H1 (cell line): Measurements from ENCODE around the gene HDAC9. TPM values are rescaled to one million over a fixed set of nuclear protein-coding genes. Genes with fewer than 3 reads are reported as not detected.

ENCODE experiments used
- CTCF ChIA-PET: fragments of 300-600 bp; sonication (Branson Sonifier 250); formaldehyde crosslinking; loops from one replicate; lab custom pipeline; 2021; ENCODE audit not compliant: partially characterized antibody; lab: Charles Lee
- POLR2A ChIA-PET: fragments of 300-600 bp; sonication (Branson Sonifier 250); formaldehyde crosslinking; loops from one replicate; lab custom pipeline; 2021; ENCODE audit warnings: inconsistent platforms; ENCODE audit not compliant: partially characterized antibody; lab: Charles Lee
- DNase-seq, 2 experiments: peaks; one replicate each; pipeline versions ENCODE4 v3.0.0 to v3.0.0-alpha.2; 2010 to 2022; ENCODE audit warnings: low spot score in 2 of 2, low read depth in 1 of 2, mixed read lengths in 1 of 2
- FAIRE-seq: peaks from 2 replicates; lab custom pipeline; 2011; peaks lifted over from hg19 to GRCh38; lab: Jason Lieb, UNC
- H2AFZ ChIP-seq: 2 replicates; pipeline ENCODE4 v1.8.1; 2012; ENCODE audit warnings: low read length, inconsistent platforms
- H2AK5ac ChIP-seq: 2 replicates; pipeline ENCODE4 v1.6.1; 2013; ENCODE audit warnings: low read depth, low read length
- H2BK120ac ChIP-seq: replicated peaks from 2 replicates; pipeline ENCODE3; 2013; ENCODE audit warnings: low read depth, low read length, inconsistent platforms
- H2BK12ac ChIP-seq: 2 replicates; pipeline ENCODE4 v1.6.1; 2013; ENCODE audit warnings: low read depth, low read length
- H2BK15ac ChIP-seq: 2 replicates; pipeline ENCODE4 v1.6.1; 2013; ENCODE audit warnings: low read length
- H2BK20ac ChIP-seq: 2 replicates; pipeline ENCODE4 v1.6.1; 2013; ENCODE audit warnings: low read length
- H2BK5ac ChIP-seq: 2 replicates; pipeline ENCODE4 v1.6.1; 2013; ENCODE audit warnings: low read depth, low read length
- H3K14ac ChIP-seq: 2 replicates; pipeline ENCODE4 v1.6.1; 2013; ENCODE audit warnings: inconsistent platforms; ENCODE audit not compliant: insufficient read length
- H3K18ac ChIP-seq: 2 replicates; pipeline ENCODE4 v1.6.1; 2013; ENCODE audit warnings: low read length; ENCODE audit errors: extremely low read depth
- H3K23ac ChIP-seq: 2 replicates; pipeline ENCODE4 v1.6.1; 2013; ENCODE audit warnings: inconsistent platforms; ENCODE audit not compliant: insufficient read length
- H3K23me2 ChIP-seq: 2 replicates; pipeline ENCODE4 v1.6.1; 2013; ENCODE audit warnings: low read depth, low read length
- H3K27ac ChIP-seq: 2 replicates; pipeline ENCODE4 v1.6.1; 2011; ENCODE audit warnings: low read depth, low read length, inconsistent platforms
- H3K27me3 ChIP-seq, 4 experiments: replicated peaks in 1 of 4; 1 replicate in 1 of 4; 2 replicates in 3 of 4; pipeline versions ENCODE4 v1.6.1 to v1.8.1; 2011 to 2013; ENCODE audit warnings: low read length in 3 of 4, mild to moderate bottlenecking in 3 of 4, inconsistent platforms in 2 of 4, mixed read lengths in 2 of 4, moderate library complexity in 1 of 4; ENCODE audit not compliant: control insufficient read depth in 3 of 4, insufficient read depth in 3 of 4; ENCODE audit errors: extremely low read depth in 1 of 4
- H3K36me3 ChIP-seq, 4 experiments: 2 replicates each; pipeline versions ENCODE4 v1.6.1 to v1.8.1; 2011 to 2013; ENCODE audit warnings: mild to moderate bottlenecking in 4 of 4, low read length in 3 of 4, moderate library complexity in 2 of 4, control low read depth in 1 of 4, inconsistent platforms in 1 of 4; ENCODE audit not compliant: insufficient read depth in 4 of 4, control insufficient read depth in 2 of 4
- H3K4ac ChIP-seq: replicated peaks from 2 replicates; pipeline ENCODE3; 2013; ENCODE audit warnings: low read length, low read depth, mixed read lengths, inconsistent platforms; ENCODE audit not compliant: insufficient read length
- H3K4me1 ChIP-seq, 4 experiments: replicated peaks in 1 of 4; 1 replicate in 1 of 4; 2 replicates in 3 of 4; pipeline versions ENCODE4 v1.6.1 to v1.8.1; 2011 to 2013; ENCODE audit warnings: low read length in 3 of 4, inconsistent platforms in 2 of 4, mixed read lengths in 1 of 4; ENCODE audit not compliant: insufficient read depth in 4 of 4, control insufficient read depth in 3 of 4
- H3K4me2 ChIP-seq, 2 experiments: 2 replicates each; pipeline versions ENCODE4 v1.6.1 to v1.8.1; 2011 to 2013; ENCODE audit warnings: low read depth in 2 of 2, low read length in 2 of 2, control low read depth in 1 of 2, inconsistent platforms in 1 of 2, mild to moderate bottlenecking in 1 of 2; ENCODE audit not compliant: insufficient read depth in 1 of 2
- H3K4me3 ChIP-seq, 4 experiments: fragments of 200-600, 300-600 bp in 1 of 4; sonication (generic), shearing (Covaris generic), sonication (Bioruptor Twin) in 1 of 4; 2 replicates each; pipeline versions ENCODE4 v1.5.1 to v1.8.1; 2011 to 2016; ENCODE audit warnings: low read length in 4 of 4, low read depth in 3 of 4, control low read depth in 2 of 4, inconsistent platforms in 2 of 4, mild to moderate bottlenecking in 2 of 4, mixed read lengths in 1 of 4, moderate library complexity in 1 of 4; ENCODE audit not compliant: insufficient read depth in 2 of 4; ENCODE audit errors: extremely low read depth in 1 of 4
- H3K56ac ChIP-seq: replicated peaks from 2 replicates; pipeline ENCODE3; 2013; ENCODE audit warnings: low read depth, mild to moderate bottlenecking, mixed read lengths, low read length, inconsistent platforms; ENCODE audit not compliant: insufficient read length
- H3K79me1 ChIP-seq: 2 replicates; pipeline ENCODE4 v1.6.1; 2013; ENCODE audit warnings: low read depth, low read length, control low read depth
- H3K79me2 ChIP-seq, 2 experiments: 2 replicates each; pipeline versions ENCODE4 v1.6.1 to v1.8.1; 2012 to 2013; ENCODE audit warnings: low read length in 2 of 2, mild to moderate bottlenecking in 2 of 2, inconsistent platforms in 1 of 2; ENCODE audit not compliant: insufficient read depth in 2 of 2, control insufficient read depth in 1 of 2
- H3K9ac ChIP-seq, 4 experiments: replicated peaks in 1 of 4; 1 replicate in 1 of 4; 2 replicates in 3 of 4; pipeline versions ENCODE4 v1.6.1 to v1.8.1; 2011 to 2013; ENCODE audit warnings: low read depth in 3 of 4, low read length in 3 of 4, control low read depth in 2 of 4, mild to moderate bottlenecking in 2 of 4, moderate library complexity in 2 of 4, inconsistent platforms in 1 of 4; ENCODE audit errors: extremely low read depth in 1 of 4
- H3K9me3 ChIP-seq, 2 experiments: 2 replicates each; pipeline versions ENCODE4 v1.6.1 to v1.8.1; 2012 to 2013; ENCODE audit warnings: mild to moderate bottlenecking in 2 of 2, moderate library complexity in 2 of 2, control low read depth in 1 of 2, inconsistent platforms in 1 of 2, low read depth in 1 of 2, low read length in 1 of 2, mixed read lengths in 1 of 2; ENCODE audit not compliant: insufficient read depth in 2 of 2
- H4K20me1 ChIP-seq, 2 experiments: replicated peaks in 1 of 2; 2 replicates each; pipeline versions ENCODE3 to v1.8.1; 2011 to 2013; ENCODE audit warnings: inconsistent platforms in 2 of 2, low read length in 2 of 2, mild to moderate bottlenecking in 1 of 2; ENCODE audit not compliant: insufficient read depth in 2 of 2, control insufficient read depth in 1 of 2
- H4K5ac ChIP-seq: 2 replicates; pipeline ENCODE4 v1.6.1; 2013; ENCODE audit warnings: low read length, low read depth, mixed read lengths, inconsistent platforms; ENCODE audit not compliant: insufficient read length
- H4K8ac ChIP-seq: 2 replicates; pipeline ENCODE4 v1.8.0; 2013; ENCODE audit warnings: mild to moderate bottlenecking, moderate library complexity, low read length, inconsistent platforms; ENCODE audit not compliant: insufficient read depth; ENCODE audit errors: extremely low read depth
- H4K91ac ChIP-seq: replicated peaks from 2 replicates; pipeline ENCODE3; 2013; ENCODE audit warnings: low read length, mixed read lengths, inconsistent platforms; ENCODE audit not compliant: insufficient read length
- BRCA1 ChIP-seq: IDR thresholded peaks from 2 replicates; pipeline ENCODE4 v1.6.1; 2012; ENCODE audit warnings: low read depth, low read length, improper control_type of control experiment
- CREB1 ChIP-seq: IDR thresholded peaks from 2 replicates; pipeline ENCODE4 v1.6.1; 2012; ENCODE audit warnings: inconsistent platforms
- GABPA ChIP-seq: IDR thresholded peaks from 2 replicates; pipeline ENCODE4 v1.6.1; 2011; ENCODE audit warnings: mild to moderate bottlenecking, low read length, moderate library complexity, borderline replicate concordance; ENCODE audit not compliant: insufficient read depth
- HDAC2 ChIP-seq, 2 experiments: fragments of 300-600 bp in 1 of 2; sonication (generic) in 1 of 2; IDR thresholded peaks; 2 replicates each; pipeline ENCODE4 v1.6.1; 2011 to 2012; ENCODE audit warnings: low read depth in 2 of 2, low read length in 2 of 2, mild to moderate bottlenecking in 2 of 2, moderate library complexity in 2 of 2, borderline replicate concordance in 1 of 2, inconsistent platforms in 1 of 2
- JUND ChIP-seq: IDR thresholded peaks from 2 replicates; pipeline ENCODE4 v1.6.1; 2011; ENCODE audit warnings: mild to moderate bottlenecking, improper control_type of control experiment, low read length
- NANOG ChIP-seq: IDR thresholded peaks from 2 replicates; pipeline ENCODE4 v1.6.1; 2011; ENCODE audit warnings: low read length, low read depth, mild to moderate bottlenecking, inconsistent platforms; ENCODE audit not compliant: insufficient read depth, poor library complexity, severe bottlenecking
- NRF1 ChIP-seq: IDR thresholded peaks from 2 replicates; pipeline ENCODE4 v1.6.1; 2011; ENCODE audit warnings: mild to moderate bottlenecking, low read depth, low read length, improper control_type of control experiment
- POLR2A ChIP-seq, 2 experiments: IDR thresholded peaks; 1 replicate in 1 of 2; 2 replicates in 1 of 2; pipeline ENCODE4 v1.6.1; 2011; ENCODE audit warnings: low read depth in 2 of 2, low read length in 2 of 2, mild to moderate bottlenecking in 2 of 2; ENCODE audit errors: control extremely low read depth in 1 of 2
- SIN3A ChIP-seq, 2 experiments: IDR thresholded peaks in 1 of 2; conservative IDR thresholded peaks in 1 of 2; 2 replicates each; pipeline ENCODE4 v1.6.1; 2011 to 2012; ENCODE audit warnings: low read length in 2 of 2, improper control_type of control experiment in 1 of 2, low read depth in 1 of 2, mild to moderate bottlenecking in 1 of 2
- ZNF274 ChIP-seq: IDR thresholded peaks from 2 replicates; pipeline ENCODE4 v1.7.0; 2012; ENCODE audit warnings: low read length, borderline replicate concordance; ENCODE audit errors: extremely low read depth
- WGBS, 2 experiments: shearing (Covaris generic) in 1 of 2; methylation state at CpG; one replicate each; pipeline versions ENCODE4 v1.1.6 to v1.1.7; 2013 to 2015; ENCODE audit warnings: low lambda C conversion rate in 2 of 2, mixed read lengths in 2 of 2, inconsistent platforms in 1 of 2, low coverage in 1 of 2, missing lambda C conversion rate in 1 of 2; ENCODE audit not compliant: insufficient replicate concordance in 2 of 2, insufficient coverage in 1 of 2, insufficient read length in 1 of 2; ENCODE audit errors: extremely low coverage in 1 of 2, missing lambda C conversion rate in 1 of 2; 5-methylcytosine and 5-hydroxymethylcytosine counted together
- polyA plus RNA-seq, 7 experiments: library from polyadenylated mRNA; depleted of rRNA in 3 of 7; stranded (reverse) in 5 of 7; unstranded in 2 of 7; fragments of >200 nt in 5 of 7; fragments of 200-250 nt in 2 of 7; gene quantifications; 1 replicate in 5 of 7; 2 replicates in 1 of 7; 4 replicates in 1 of 7; pipeline versions ENCODE4 v1.2.1 to v1.2.3, GENCODE V29; 2011 to 2013; ENCODE audit warnings: missing spikeins in 2 of 7, mixed read lengths in 2 of 7
- total RNA-seq: library from RNA; stranded (reverse); fragmentation: NEBNext Ultra II Directional; extraction: Animal tissue kit (Norgen Biotek cat#: 25700); gene quantifications from 2 replicates; pipeline ENCODE4 v1.2.1, GENCODE V29; 2021

The HDAC9 gene
- total and polyA plus RNA-seq, 2 of the 8 experiments (the other 6 are each of a cell fraction or from before 2014, with no cell fraction given) = 9.5 to 13.1 TPM

DNA sequence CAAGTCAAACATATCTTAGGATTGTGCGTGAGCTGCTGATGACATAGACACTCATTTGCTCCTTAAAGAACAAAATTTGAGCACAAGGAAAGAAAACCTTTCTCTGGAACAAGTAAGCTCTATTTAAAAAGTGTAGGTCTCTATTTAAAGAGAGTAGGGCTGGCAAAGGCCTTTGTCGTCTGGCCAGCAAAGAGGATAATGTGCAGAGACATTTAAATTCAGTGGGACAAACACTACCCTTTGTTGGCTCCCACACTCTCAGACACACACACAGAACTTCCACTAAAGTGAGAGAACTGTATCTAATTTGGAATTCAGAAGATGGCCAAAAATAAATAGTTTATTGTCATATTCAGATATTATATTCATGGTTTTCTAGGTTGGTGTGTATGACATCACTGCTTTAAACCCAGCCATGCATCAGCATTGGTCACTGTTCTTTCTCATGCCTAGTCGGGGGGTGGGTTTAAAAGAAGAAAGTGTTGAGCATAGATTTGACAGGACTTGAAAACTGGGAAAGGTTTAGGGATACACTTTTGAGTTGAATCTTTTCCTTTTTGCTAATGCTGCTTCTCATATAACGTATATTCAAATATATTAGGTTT, 49.5 kb upstream of the HDAC9 start:
- POLR2A ChIA-PET = no interaction called here
- no peak overlapping the region for H3K4me2 ChIP-seq
- TF ChIP-seq BRCA1 (no peak), POLR2A (IDR thresholded peaks at IDR 0.05; ENCODE audit: control extremely low read depth in 1 of 2, low read depth in 2 of 2, low read length in 2 of 2) (no peak), HDAC2 (IDR thresholded peaks at IDR 0.05; ENCODE audit: borderline replicate concordance in 1 of 2, low read depth in 2 of 2, low read length in 2 of 2) (no peak), ZNF274 (no peak), CREB1 (no peak), NRF1 (no peak), JUND (no peak), NANOG (no peak), GABPA (no peak), SIN3A (conservative IDR thresholded peaks at IDR 0.05 in 1 of 2, IDR thresholded peaks at IDR 0.05 in 1 of 2; ENCODE audit: low read depth in 1 of 2, low read length in 2 of 2) (no peak)
- TF ChIP-seq, all 59 proteins: peak for 0
- no peak overlapping the region for H2BK15ac ChIP-seq
- no peak overlapping the region for H3K14ac ChIP-seq
- H2BK20ac ChIP-seq = no peak overlapping the region
- H2BK12ac ChIP-seq = no peak overlapping the region
- DNase-seq = no peak
- H3K23me2 ChIP-seq = no peaks in the 10 kb centered on the region
- H3K4me1 ChIP-seq = no peaks in the 10 kb centered on the region; a peak in 1 of 7 replicates
- H3K18ac ChIP-seq = no peak overlapping the region
- H2AK5ac ChIP-seq = no peak overlapping the region
- H3K4me3 ChIP-seq = no peak overlapping the region
- H2BK5ac ChIP-seq = no peak overlapping the region
- H4K20me1 ChIP-seq = no peaks in the 10 kb centered on the region
- CTCF ChIA-PET = interaction anchor here (1.5 kb wide), 1 partner anchor 93 kb away, joined by 4 read pairs; no protein-coding TSS in a partner anchor
- no peak overlapping the region for H3K27ac ChIP-seq
- H4K5ac ChIP-seq = no peak overlapping the region
- H3K9me3 ChIP-seq = no peaks in the 10 kb centered on the region
- H2BK120ac ChIP-seq = no peak overlapping the region
- H3K56ac ChIP-seq = no peak overlapping the region
- no peak overlapping the region for H3K23ac ChIP-seq
- H3K27me3 ChIP-seq = no peaks in the 10 kb centered on the region
- no peak overlapping the region for H2AFZ ChIP-seq
- no peak overlapping the region for H3K4ac ChIP-seq
- no peak overlapping the region for H4K8ac ChIP-seq
- H3K36me3 ChIP-seq = no peaks in the 10 kb centered on the region
- no peak overlapping the region for H3K9ac ChIP-seq
- FAIRE-seq = no peak
- no peaks in the 10 kb centered on the region for H3K79me1 ChIP-seq
- H3K79me2 ChIP-seq = no peaks in the 10 kb centered on the region
- 83% methylated on average over 4 of the region's 4 CpGs; no CpG with 5 or more reads in 1 of the 2 experiments for WGBS, 2 experiments
- H4K91ac ChIP-seq = no peak overlapping the region
